Right lobe of liver (tissue), 6 donors: Measurements from ENCODE around the gene KCNIP3. TPM values are rescaled to one million over a fixed set of nuclear protein-coding genes. Genes with fewer than 3 reads are reported as not detected.

ENCODE experiments used
- ATAC-seq, 4 donors: fragments of 200-7000 bp; cut with Tn5 transposase; one replicate each; pipeline ENCODE4 v1.9.1; 2020; ENCODE audit warnings: mild to moderate bottlenecking in 4 of 4, moderate library complexity in 4 of 4
- DNase-seq, 3 donors: peaks; one replicate each; pipeline ENCODE4 v3.0.0-alpha.2; 2020
- H3K27ac ChIP-seq, 3 donors: fragments of 200-600 bp; one replicate each; pipeline ENCODE4 v1.8.0; 2022
- H3K27me3 ChIP-seq, 2 donors: fragments of 200-600 bp; one replicate each; pipeline ENCODE4 v1.8.0; 2022
- H3K36me3 ChIP-seq, 4 donors: fragments of 200-600 bp; sonication (generic) in 1 of 4; one replicate each; pipeline versions ENCODE4 v1.5.1 to v1.8.0; 2017 to 2022; ENCODE audit warnings: control low read depth in 1 of 4
- H3K4me1 ChIP-seq, 4 donors: fragments of 200-600 bp; sonication (generic) in 1 of 4; one replicate each; pipeline versions ENCODE4 v1.5.1 to v1.8.0; 2017 to 2022; ENCODE audit warnings: control low read depth in 1 of 4
- H3K4me3 ChIP-seq, 3 donors: fragments of 200-600 bp; one replicate each; pipeline ENCODE4 v1.8.0; 2022
- H3K9me3 ChIP-seq, 4 donors: fragments of 200-600 bp; sonication (generic) in 1 of 4; one replicate each; pipeline versions ENCODE4 v1.5.1 to v1.8.0; 2017 to 2022; ENCODE audit warnings: control low read depth in 1 of 4
- POLR2A ChIP-seq: fragments of 450-650 bp; IDR thresholded peaks from one replicate; pipeline ENCODE4 v1.6.1; 2017; ENCODE audit warnings: antibody characterized with exemption, mild to moderate bottlenecking
- WGBS: methylation state at CpG from one replicate; pipeline ENCODE4 v1.1.6; 2018; ENCODE audit warnings: low coverage, low lambda C conversion rate; ENCODE audit not compliant: insufficient coverage; ENCODE audit errors: missing lambda C conversion rate; 5-methylcytosine and 5-hydroxymethylcytosine counted together
- intact Hi-C, 2 donors: fragments of 100-400 bp; cut with DNase I; formaldehyde crosslinking; loops; one replicate each; pipeline versions ENCODE4 v1.11.2 to v1.14.1; 2022
- total RNA-seq, 6 experiments: library from RNA; depleted of rRNA in 2 of 6; stranded (reverse); fragments of >200 nt in 2 of 6; fragmentation: NEBNext Ultra II Directional in 3 of 6; extraction: Animal tissue kit (Norgen Biotek cat#: 25700) in 3 of 6; gene quantifications; one replicate each; pipeline versions ENCODE4 v1.1.0 to v1.2.4, GENCODE V29; 2016 to 2023
- TF ChIP-seq, protein P1 (sequence below), 4 donors: fragments of 200-600 bp in 3 of 4; fragments of 450-650 bp in 1 of 4; IDR thresholded peaks; one replicate each; pipeline versions ENCODE4 v1.5.1 to v1.8.0; 2016 to 2022; ENCODE audit warnings: antibody characterized with exemption in 4 of 4, mild to moderate bottlenecking in 2 of 4
- donor health status: DM: no; HTN: yes; CAD: no.
- donor health status: DM: no; HTN: no; CAD: no.
- donor health status: DM: no; HTN: no; CAD: no.
- donor health status: DM: no; HTN: yes; CAD: no.
- donor health status: DM: no; HTN: yes; CAD: no.

The KCNIP3 gene
- total RNA-seq, 6 experiments from 2014 or later = 0.46 to 3.3 (median 1.2) TPM

DNA sequence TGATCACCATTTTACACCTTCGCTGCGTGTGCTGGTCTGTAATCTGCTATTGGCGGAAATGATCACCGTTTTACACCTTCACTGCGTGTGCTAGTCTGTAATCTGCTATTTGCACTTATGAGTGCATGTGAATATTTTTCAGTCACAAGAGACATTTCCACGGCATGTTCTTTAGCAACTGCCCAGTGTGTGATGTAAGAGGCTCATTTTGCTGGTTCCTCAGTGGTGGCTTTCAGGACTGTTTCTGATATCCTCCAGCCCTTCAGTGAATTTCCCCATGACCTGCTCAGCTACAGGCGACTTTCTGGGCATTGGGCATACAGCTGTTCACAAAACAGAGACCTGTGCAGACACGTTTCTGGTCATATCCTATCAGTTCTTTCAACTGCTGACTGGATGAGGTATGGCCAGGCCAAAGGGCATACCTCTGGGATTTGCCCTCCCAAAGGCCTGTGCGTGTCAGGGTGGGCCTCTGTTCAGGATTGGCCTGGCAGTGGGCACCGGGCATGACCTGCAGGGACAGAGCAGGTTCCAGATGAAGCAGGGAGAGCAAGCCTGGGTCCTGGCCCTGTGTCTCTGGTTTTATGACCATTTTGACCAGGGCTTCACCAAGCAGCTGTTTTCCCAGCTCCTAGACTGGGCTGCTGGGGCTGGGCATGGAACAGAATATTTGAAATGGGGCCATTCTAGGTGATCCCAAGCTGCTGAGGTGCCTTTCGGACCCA is 23.4 kb upstream of the KCNIP3 start:
- no peaks in the 10 kb centered on the region for H3K4me1 ChIP-seq
- H3K4me3 ChIP-seq = no peak overlapping the region
- ATAC-seq (no peak), DNase-seq (peak; percentile 4 to 30 (median 22))
- intact Hi-C loops = no loop called here
- TF ChIP-seq, protein P1, sequence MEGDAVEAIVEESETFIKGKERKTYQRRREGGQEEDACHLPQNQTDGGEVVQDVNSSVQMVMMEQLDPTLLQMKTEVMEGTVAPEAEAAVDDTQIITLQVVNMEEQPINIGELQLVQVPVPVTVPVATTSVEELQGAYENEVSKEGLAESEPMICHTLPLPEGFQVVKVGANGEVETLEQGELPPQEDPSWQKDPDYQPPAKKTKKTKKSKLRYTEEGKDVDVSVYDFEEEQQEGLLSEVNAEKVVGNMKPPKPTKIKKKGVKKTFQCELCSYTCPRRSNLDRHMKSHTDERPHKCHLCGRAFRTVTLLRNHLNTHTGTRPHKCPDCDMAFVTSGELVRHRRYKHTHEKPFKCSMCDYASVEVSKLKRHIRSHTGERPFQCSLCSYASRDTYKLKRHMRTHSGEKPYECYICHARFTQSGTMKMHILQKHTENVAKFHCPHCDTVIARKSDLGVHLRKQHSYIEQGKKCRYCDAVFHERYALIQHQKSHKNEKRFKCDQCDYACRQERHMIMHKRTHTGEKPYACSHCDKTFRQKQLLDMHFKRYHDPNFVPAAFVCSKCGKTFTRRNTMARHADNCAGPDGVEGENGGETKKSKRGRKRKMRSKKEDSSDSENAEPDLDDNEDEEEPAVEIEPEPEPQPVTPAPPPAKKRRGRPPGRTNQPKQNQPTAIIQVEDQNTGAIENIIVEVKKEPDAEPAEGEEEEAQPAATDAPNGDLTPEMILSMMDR (IDR thresholded peaks at IDR 0.05) = no peak
- no peak for TF ChIP-seq POLR2A
- no peaks in the 10 kb centered on the region for H3K27me3 ChIP-seq
- WGBS = 63% methylated on average over 6 of the region's 11 CpGs
- no peaks in the 10 kb centered on the region for H3K9me3 ChIP-seq
- H3K27ac ChIP-seq = no peak overlapping the region
- no peaks in the 10 kb centered on the region for H3K36me3 ChIP-seq

DNA sequence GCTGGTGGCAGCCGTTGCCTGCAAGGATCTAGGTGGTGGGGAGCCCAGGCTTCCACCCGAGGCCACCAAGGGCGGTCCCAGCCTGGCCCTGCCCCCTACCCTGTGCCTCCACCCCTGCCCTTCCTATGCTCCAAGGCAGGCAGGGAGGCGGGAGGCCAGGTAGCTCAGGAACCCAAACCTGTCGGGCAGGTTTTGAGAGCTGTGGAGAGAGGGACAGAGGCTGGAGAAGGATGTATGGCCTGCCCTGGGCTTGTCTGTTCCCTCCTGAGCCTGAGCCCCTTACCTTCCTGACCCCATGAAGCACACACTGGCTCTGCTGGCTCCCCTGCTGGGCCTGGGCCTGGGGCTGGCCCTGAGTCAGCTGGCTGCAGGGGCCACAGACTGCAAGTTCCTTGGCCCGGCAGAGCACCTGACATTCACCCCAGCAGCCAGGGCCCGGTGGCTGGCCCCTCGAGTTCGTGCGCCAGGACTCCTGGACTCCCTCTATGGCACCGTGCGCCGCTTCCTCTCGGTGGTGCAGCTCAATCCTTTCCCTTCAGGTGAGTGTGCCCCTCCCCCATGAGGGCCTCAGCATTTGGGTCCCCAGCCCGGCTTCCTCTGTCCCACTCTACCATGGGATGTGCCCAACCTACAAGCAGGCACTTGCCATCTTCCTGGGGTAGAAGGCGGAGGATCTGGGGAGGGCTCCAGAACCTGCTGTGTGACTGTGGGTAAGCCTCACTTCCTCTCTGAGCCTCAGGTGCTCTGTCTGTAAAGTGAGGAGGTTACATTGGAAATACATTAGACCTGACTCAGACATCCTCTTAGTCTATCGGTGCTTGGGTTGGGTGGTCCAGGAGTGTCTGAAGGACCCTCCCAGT is 22.6 kb upstream of the KCNIP3 start, which contains the start of gene PROM2:
TSS of gene PROM2 (plus strand) at position 159 of the 860 bp plus-strand sequence. CDS start at position 296, 137 bp downstream.
- peak; percentile 10 to 47 (median 42) for DNase-seq

DNA sequence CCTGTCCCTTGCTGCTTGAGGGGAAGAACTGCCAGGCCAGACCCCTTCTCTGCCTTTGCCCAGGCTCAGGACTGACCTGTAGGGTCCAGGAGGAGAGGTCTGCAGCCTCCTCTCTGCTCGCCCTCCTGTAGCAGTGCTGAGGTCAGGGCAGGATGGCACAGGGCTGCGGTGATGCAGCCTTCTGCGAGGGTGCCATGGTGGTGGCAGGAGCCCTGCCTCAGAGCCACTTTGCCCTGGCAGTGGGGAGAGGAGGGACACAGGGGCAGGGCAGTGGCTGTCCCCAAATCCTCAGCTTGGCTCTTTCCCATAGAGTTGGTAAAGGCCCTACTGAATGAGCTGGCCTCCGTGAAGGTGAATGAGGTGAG is 22.0 kb upstream of the KCNIP3 start:
- Histone ChIP-seq H3K9me3 (no peaks in the 10 kb centered on the region), H3K4me3 (no peak overlapping the region), H3K27ac (no peak overlapping the region), H3K4me1 (no peaks in the 10 kb centered on the region), H3K36me3 (no peaks in the 10 kb centered on the region), H3K27me3 (no peaks in the 10 kb centered on the region)
- peak; percentile 3 to 39 (median 17) for DNase-seq
- intact Hi-C loops = no loop called here
- ATAC-seq = no peak
- no CpG with 5 or more reads among the region's 4 CpGs for WGBS
- TF ChIP-seq POLR2A = no peak
- TF ChIP-seq, protein P1 (IDR thresholded peaks at IDR 0.05) = no peak

More for the DNA sequence above, 22.6 kb upstream of the KCNIP3 start, which contains the start of gene PROM2:
- no peaks in the 10 kb centered on the region for H3K27me3 ChIP-seq
- 100% methylated on average over 2 of the region's 17 CpGs for WGBS
- TF ChIP-seq, protein P1 (IDR thresholded peaks at IDR 0.05) = no peak
- TF ChIP-seq POLR2A = no peak
- no peak within 1 kb of the TSS for H3K27ac ChIP-seq
- no peaks in the 10 kb centered on the region for H3K9me3 ChIP-seq
- intact Hi-C loops = no loop called here
- H3K4me3 ChIP-seq = no peak within 1 kb of the TSS
- peak in 2 of 4 donors; percentile 6 to 41 for ATAC-seq
- H3K4me1 ChIP-seq = no peaks in the 10 kb centered on the region
- no peaks in the 10 kb centered on the region for H3K36me3 ChIP-seq

DNA sequence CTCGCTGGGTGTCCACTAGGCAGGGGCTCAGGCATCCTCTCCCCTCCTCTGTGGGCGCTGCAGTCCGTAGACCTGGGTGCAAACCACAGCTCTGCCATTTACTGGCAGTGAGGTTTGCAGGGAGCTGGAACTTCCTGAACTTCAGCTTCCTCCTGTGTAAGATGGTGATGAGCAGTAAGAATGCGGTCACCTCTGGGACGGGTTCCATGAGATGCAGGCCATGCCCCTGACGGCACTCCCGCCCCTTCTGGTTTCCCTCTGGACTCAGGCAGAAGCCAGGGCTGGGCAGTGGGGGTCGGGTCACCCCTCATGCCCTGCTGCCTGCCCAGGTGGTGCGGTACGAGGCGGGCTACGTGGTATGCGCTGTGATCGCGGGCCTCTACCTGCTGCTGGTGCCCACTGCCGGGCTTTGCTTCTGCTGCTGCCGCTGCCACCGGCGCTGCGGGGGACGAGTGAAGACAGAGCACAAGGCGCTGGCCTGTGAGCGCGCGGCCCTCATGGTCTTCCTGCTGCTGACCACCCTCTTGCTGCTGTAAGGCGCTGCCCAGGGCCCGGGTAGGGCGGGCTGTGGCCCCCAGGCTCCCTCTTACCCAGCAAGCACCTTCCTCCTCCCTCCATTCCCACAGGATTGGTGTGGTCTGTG is 21.4 kb upstream of the KCNIP3 start:
- Histone ChIP-seq H3K4me3 (no peak overlapping the region), H3K27me3 (no peaks in the 10 kb centered on the region), H3K36me3 (no peaks in the 10 kb centered on the region), H3K4me1 (no peaks in the 10 kb centered on the region), H3K9me3 (no peaks in the 10 kb centered on the region), H3K27ac (no peak overlapping the region)
- no peak for TF ChIP-seq POLR2A
- TF ChIP-seq, protein P1 (IDR thresholded peaks at IDR 0.05) = no peak
- peak; percentile 15 to 53 (median 37) for DNase-seq
- ATAC-seq = peak in 1 of 4 donors; percentile 12
- WGBS = no CpG with 5 or more reads among the region's 28 CpGs
- intact Hi-C loops = no loop called here
